ENCODE data around the gene SLC25A48.

SLC25A48 gene

DNA sequence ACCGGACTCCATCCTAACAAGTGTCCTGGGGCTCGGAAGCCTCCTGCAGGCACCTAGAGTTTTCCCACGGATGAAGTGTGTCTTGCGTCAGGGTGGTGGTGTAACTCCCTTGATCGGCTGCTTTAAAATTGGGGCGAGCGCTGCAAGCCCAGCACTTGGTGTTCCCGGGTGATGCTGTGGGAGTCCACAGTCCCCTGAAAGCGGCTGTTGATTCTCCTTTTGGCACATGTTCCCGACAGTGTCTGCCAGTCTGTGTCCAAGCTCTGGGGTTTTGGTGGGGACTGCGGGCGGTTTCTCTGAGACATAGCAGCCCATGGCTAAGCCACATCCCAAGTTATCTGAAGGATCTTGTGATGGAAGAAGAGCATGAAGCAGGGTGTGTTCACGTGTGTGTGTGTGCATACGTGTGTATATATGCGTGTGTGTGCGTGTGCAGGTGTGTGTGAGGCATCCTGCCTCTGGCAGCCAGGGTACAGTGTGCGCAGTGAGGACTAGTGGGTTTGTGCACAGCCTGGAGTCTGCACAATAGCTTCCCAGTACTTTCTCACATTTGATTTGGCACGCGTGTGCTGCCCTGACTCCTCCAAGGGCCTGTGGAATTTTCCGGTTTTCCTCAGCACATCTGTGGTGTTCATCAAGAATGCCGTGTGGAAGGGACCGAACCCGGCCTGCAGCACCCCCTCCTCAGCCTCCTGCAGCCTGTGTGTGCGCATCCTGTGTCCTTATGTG is 16.9 kb downstream of the SLC25A48 start (continued):
- no peak for TF ChIP-seq ZSCAN30 (tag by site-specific recombination; IDR thresholded peaks at IDR 0.05)
- TF ChIP-seq ZNF660 (tag by site-specific recombination; IDR thresholded peaks at IDR 0.05) = no peak
- no peak for TF ChIP-seq ZFHX2 (tag by site-specific recombination; conservative IDR thresholded peaks at IDR 0.05)

DNA sequence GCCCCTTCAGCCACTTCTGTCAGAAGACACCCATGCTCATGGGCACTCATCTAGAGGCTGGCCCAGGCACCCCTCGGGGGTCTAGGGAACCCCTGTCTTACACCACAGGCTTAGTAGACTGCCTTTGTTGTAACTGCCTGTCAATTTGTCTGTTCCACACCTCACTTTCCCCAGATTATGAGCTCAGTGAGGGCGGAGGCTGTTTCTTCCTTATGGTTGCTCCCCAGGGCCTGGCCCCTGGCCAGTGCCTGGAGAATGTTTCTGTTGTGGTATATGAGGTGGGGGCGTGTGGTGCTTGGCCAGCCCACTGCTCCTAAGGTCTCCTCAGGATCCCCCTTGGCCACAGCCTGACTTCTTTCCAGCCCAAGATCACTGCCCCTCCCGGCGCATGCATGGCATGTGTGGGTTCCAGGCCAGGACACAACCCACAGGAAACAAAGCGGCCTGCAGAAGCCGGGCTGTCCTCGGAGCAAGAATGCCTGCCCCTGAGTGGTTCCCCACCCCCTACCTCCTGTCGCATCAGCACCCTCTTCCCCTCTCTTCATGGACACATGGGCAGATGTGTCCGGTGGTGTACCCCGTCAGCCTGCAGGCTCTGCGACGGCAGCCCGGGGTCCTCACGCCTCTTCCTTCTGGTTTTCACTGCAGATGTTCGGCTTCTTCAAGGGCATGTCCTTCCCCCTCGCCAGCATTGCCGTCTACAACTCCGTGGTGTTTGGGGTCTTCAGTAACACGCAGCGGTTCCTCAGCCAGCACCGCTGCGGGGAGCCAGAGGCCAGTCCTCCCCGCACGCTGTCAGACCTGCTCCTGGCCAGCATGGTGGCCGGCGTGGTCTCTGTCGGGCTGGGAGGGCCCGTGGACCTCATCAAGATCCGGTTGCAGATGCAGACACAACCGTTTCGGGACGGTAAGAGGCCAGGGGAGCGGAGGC is 17.7 kb downstream of the SLC25A48 start:
- Histone ChIP-seq H3K36me3 (ENCODE audit: control insufficient read depth in 2 of 2, insufficient read depth in 1 of 2, low read length in 2 of 2) (no peaks in the 10 kb centered on the region), H3K9me3 (ENCODE audit: control insufficient read depth, insufficient read depth, low read depth, low read length) (no peaks in the 10 kb centered on the region), H3K4me3 (ENCODE audit: low read depth, low read length) (no peak overlapping the region), H3K27ac (ENCODE audit: extremely low read depth, low read depth, low read length) (no peak overlapping the region), H3K4me1 (ENCODE audit: control insufficient read depth, insufficient read depth, low read length) (no peaks in the 10 kb centered on the region)
- CTCF ChIA-PET = no interaction called here
- POLR2A ChIA-PET = no interaction called here
- TF ChIP-seq ZFHX2 (tag by site-specific recombination; conservative IDR thresholded peaks at IDR 0.05) = 0 out of 2 replicates have a peak, but pooled peaks have one; percentile 10
- TF ChIP-seq ZNF777 (tag by site-specific recombination; IDR thresholded peaks at IDR 0.05; ENCODE audit: borderline replicate concordance) = no peak

DNA sequence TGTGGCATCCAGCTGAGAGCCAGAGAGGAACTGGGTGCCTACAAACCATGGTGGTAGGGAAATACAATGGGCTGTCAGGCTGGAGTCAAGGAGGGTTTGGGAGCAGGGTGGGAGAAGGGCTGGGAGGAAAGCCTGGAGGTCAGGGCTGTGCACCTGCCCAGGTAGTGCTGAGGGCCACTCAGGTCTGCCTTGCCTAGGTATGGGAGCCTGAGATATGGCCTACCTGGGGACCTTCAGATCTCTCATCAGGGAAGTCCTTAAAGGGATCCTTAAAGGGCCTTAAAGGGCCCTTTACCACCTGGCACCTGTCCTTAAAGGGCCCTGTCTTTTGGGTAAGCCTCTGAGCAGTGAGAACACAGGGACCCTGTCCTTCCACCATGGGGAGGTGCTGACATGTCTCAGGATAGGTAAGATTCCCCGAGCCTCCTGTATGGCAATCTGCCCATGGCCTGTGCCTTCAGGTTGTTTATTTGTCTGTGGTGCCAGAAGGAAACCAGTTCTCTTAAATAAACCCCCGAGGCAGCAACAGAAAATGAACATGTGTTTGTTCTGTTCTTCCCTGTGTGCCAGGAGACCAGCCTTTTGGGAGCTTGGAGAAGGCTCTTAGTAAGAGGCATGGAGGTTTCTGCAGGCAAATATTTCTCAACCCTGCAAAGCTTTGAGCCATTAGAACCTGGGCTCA is 23.3 kb downstream of the SLC25A48 start:
- ChIA-PET POLR2A (no interaction called here), CTCF (interaction anchor here (0.5 kb wide), 1 partner anchor 130 kb away, joined by 4 read pairs; no protein-coding TSS in a partner anchor)
- no peak overlapping the region for H3K4me3 ChIP-seq (ENCODE audit: low read depth, low read length)
- no peaks in the 10 kb centered on the region for H3K4me1 ChIP-seq (ENCODE audit: control insufficient read depth, insufficient read depth, low read length)
- H3K27ac ChIP-seq (ENCODE audit: extremely low read depth, low read depth, low read length) = no peak overlapping the region
- no peaks in the 10 kb centered on the region for H3K9me3 ChIP-seq (ENCODE audit: control insufficient read depth, insufficient read depth, low read depth, low read length)
- H3K36me3 ChIP-seq (ENCODE audit: control insufficient read depth in 2 of 2, insufficient read depth in 1 of 2, low read length in 2 of 2) = no peaks in the 10 kb centered on the region
- TF ChIP-seq ZNF560 (tag by site-specific recombination; IDR thresholded peaks at IDR 0.05; ENCODE audit: borderline replicate concordance) = no peak
- TF ChIP-seq GLI4 (tag by site-specific recombination; IDR thresholded peaks at IDR 0.05) = no peak
- TF ChIP-seq OVOL3 (tag by site-specific recombination; IDR thresholded peaks at IDR 0.05) = no peak
- TF ChIP-seq ZNF791 (tag by site-specific recombination; IDR thresholded peaks at IDR 0.05) = no peak
- TF ChIP-seq ZNF174 (tag by site-specific recombination; IDR thresholded peaks at IDR 0.05) = no peak
- TF ChIP-seq PRDM10 (tag by site-specific recombination; IDR thresholded peaks at IDR 0.05) = no peak
- TF ChIP-seq ZNF544 (tag by site-specific recombination; IDR thresholded peaks at IDR 0.05) = no peak
- TF ChIP-seq ZNF140 (tag by site-specific recombination; IDR thresholded peaks at IDR 0.05) = no peak
- TF ChIP-seq MYNN (tag by site-specific recombination; IDR thresholded peaks at IDR 0.05; ENCODE audit: borderline replicate concordance) = no peak
- no peak for TF ChIP-seq ZNF561 (tag by site-specific recombination; IDR thresholded peaks at IDR 0.05; ENCODE audit: borderline replicate concordance)
- TF ChIP-seq SP7 (tag by site-specific recombination; IDR thresholded peaks at IDR 0.05) = no peak
- TF ChIP-seq ZNF76 (tag by site-specific recombination; IDR thresholded peaks at IDR 0.05; ENCODE audit: borderline replicate concordance, low read depth) = no peak
- TF ChIP-seq ZNF335 (tag by site-specific recombination; conservative IDR thresholded peaks at IDR 0.05) = no peak
- TF ChIP-seq, protein P1, sequence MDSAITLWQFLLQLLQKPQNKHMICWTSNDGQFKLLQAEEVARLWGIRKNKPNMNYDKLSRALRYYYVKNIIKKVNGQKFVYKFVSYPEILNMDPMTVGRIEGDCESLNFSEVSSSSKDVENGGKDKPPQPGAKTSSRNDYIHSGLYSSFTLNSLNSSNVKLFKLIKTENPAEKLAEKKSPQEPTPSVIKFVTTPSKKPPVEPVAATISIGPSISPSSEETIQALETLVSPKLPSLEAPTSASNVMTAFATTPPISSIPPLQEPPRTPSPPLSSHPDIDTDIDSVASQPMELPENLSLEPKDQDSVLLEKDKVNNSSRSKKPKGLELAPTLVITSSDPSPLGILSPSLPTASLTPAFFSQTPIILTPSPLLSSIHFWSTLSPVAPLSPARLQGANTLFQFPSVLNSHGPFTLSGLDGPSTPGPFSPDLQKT (IDR thresholded peaks at IDR 0.05; ENCODE audit: borderline replicate concordance, low read depth, low read length) = no peak
- TF ChIP-seq ZNF837 (tag by site-specific recombination; IDR thresholded peaks at IDR 0.05) = no peak
- TF ChIP-seq ZBTB10 (tag by site-specific recombination; IDR thresholded peaks at IDR 0.05) = no peak
- no peak for TF ChIP-seq ZNF654 (tag by site-specific recombination; IDR thresholded peaks at IDR 0.05; ENCODE audit: low read depth)

Measured in HEK293 (cell line).